M059J (cell line): ENCODE measurements around the gene PRSS21. TPM values are rescaled to one million over a fixed set of nuclear protein-coding genes. Genes with fewer than 3 reads are reported as not detected.

Experiments used
- DNase-seq: peaks from one replicate; pipeline ENCODE4 v3.0.0-alpha.2; 2012; ENCODE audit warnings: low read depth
- total RNA-seq: library from RNA; depleted of rRNA; stranded (reverse); fragments of >200 nt; shearing (Covaris generic); gene quantifications from 2 replicates; pipeline ENCODE4 v1.2.3, GENCODE V29; 2014

PRSS21 gene
- total RNA-seq, 1 experiment from 2014 or later: not detected

GRCh38 chr16:2825906-2826305, 8.9 kb downstream of the PRSS21 start:
- DNase-seq: no peak

- no peak for DNase-seq
These were observed 9.7 kb downstream of the PRSS21 start for GRCh38 chr16:2826591-2827373.

- no peak for DNase-seq
These were observed 10.3 kb downstream of the PRSS21 start for GRCh38 chr16:2827374-2827791.

- DNase-seq: no peak
These were observed 10.9 kb downstream of the PRSS21 start for GRCh38 chr16:2827831-2828520.

- DNase-seq: no peak
These were observed 11.4 kb downstream of the PRSS21 start for GRCh38 chr16:2828521-2828840.

- DNase-seq: no peak
These were observed 11.9 kb downstream of the PRSS21 start for GRCh38 chr16:2828876-2829430.

GRCh38 chr16:2829501-2830354, 12.7 kb downstream of the PRSS21 start, which contains the start of gene ZG16B:
TSS of gene ZG16B (plus strand) at chr16:2830303. CDS start at chr16:2830442, 139 bp downstream.
- peak; percentile 40 for DNase-seq

- DNase-seq: no peak
These were observed 13.3 kb downstream of the PRSS21 start for GRCh38 chr16:2830355-2830695.

GRCh38 chr16:2831203-2831602, 14.2 kb downstream of the PRSS21 start:
- no peak for DNase-seq

- DNase-seq: no peak
These were observed 16.7 kb downstream of the PRSS21 start for GRCh38 chr16:2833776-2834175.

- DNase-seq: no peak
These were observed 17.9 kb downstream of the PRSS21 start for GRCh38 chr16:2834968-2835367.

GRCh38 chr16:2835638-2836493, 18.8 kb downstream of the PRSS21 start:
- peak; percentile 100 for DNase-seq

- DNase-seq: no peak
These were observed 19.8 kb downstream of the PRSS21 start for GRCh38 chr16:2836646-2837508.

GRCh38 chr16:2838928-2839327, 21.9 kb downstream of the PRSS21 start:
- peak; percentile 77 for DNase-seq

- no peak for DNase-seq
These were observed 22.8 kb downstream of the PRSS21 start for GRCh38 chr16:2839650-2840450.

GRCh38 chr16:2840914-2841313, 23.9 kb downstream of the PRSS21 start:
- DNase-seq: no peak

- no peak for DNase-seq
These were observed 24.7 kb downstream of the PRSS21 start for GRCh38 chr16:2841606-2842339.

GRCh38 chr16:2842340-2843000, 25.4 kb downstream of the PRSS21 start:
- DNase-seq: no peak
